Measurements from ENCODE around the gene BCAS1. TPM values are rescaled to one million over a fixed set of nuclear protein-coding genes. Genes with fewer than 3 reads are reported as not detected.

Gene BCAS1
- total RNA-seq, 1 donor = not detected

DNA sequence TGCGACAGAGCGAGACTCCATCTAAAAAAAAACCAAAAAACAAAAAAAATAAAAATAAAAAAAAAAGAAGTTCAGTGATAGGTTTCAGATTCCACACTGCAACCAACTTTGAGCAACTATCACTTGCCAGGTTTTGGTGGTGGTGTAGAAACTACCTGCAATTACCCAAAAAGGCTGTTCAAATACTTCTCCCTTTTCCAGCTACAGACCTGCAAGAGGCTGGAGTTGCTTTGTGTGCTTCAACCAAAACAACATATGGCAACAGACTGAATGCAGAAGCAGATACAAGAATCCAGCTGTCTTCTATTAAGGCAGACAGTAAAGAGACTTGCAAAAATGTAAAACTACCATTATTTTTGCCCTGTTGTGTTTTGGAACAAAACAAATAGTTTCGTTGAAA lies 9.3 kb upstream of the BCAS1 start:
- TF ChIP-seq, protein P1, sequence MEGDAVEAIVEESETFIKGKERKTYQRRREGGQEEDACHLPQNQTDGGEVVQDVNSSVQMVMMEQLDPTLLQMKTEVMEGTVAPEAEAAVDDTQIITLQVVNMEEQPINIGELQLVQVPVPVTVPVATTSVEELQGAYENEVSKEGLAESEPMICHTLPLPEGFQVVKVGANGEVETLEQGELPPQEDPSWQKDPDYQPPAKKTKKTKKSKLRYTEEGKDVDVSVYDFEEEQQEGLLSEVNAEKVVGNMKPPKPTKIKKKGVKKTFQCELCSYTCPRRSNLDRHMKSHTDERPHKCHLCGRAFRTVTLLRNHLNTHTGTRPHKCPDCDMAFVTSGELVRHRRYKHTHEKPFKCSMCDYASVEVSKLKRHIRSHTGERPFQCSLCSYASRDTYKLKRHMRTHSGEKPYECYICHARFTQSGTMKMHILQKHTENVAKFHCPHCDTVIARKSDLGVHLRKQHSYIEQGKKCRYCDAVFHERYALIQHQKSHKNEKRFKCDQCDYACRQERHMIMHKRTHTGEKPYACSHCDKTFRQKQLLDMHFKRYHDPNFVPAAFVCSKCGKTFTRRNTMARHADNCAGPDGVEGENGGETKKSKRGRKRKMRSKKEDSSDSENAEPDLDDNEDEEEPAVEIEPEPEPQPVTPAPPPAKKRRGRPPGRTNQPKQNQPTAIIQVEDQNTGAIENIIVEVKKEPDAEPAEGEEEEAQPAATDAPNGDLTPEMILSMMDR (IDR thresholded peaks at IDR 0.05; ENCODE audit: extremely low read depth, low read depth, low read length) = no peak
- H3K4me1 ChIP-seq (ENCODE audit: insufficient read depth, low read length) = no peaks in the 10 kb centered on the region
- H2AFZ ChIP-seq (ENCODE audit: low read length) = no peak overlapping the region
- H3K27ac ChIP-seq (ENCODE audit: low read depth, low read length) = no peak overlapping the region
- no peak for DNase-seq (ENCODE audit: insufficient read length, low spot score, missing footprints)
- no peaks in the 10 kb centered on the region for H3K27me3 ChIP-seq (ENCODE audit: insufficient read depth, low read length)
- H3K79me2 ChIP-seq (ENCODE audit: insufficient read depth, low read length) = no peaks in the 10 kb centered on the region
- H3K36me3 ChIP-seq (ENCODE audit: insufficient read depth, low read length) = no peaks in the 10 kb centered on the region
- no peaks in the 10 kb centered on the region for H3K9me3 ChIP-seq (ENCODE audit: low read depth, low read length)
- H3K4me2 ChIP-seq (ENCODE audit: insufficient read depth, low read length) = no peak overlapping the region
- no peak overlapping the region for H3K4me3 ChIP-seq (ENCODE audit: insufficient read depth, low read length)
- H4K20me1 ChIP-seq (ENCODE audit: insufficient read depth, low read length) = no peaks in the 10 kb centered on the region

DNA sequence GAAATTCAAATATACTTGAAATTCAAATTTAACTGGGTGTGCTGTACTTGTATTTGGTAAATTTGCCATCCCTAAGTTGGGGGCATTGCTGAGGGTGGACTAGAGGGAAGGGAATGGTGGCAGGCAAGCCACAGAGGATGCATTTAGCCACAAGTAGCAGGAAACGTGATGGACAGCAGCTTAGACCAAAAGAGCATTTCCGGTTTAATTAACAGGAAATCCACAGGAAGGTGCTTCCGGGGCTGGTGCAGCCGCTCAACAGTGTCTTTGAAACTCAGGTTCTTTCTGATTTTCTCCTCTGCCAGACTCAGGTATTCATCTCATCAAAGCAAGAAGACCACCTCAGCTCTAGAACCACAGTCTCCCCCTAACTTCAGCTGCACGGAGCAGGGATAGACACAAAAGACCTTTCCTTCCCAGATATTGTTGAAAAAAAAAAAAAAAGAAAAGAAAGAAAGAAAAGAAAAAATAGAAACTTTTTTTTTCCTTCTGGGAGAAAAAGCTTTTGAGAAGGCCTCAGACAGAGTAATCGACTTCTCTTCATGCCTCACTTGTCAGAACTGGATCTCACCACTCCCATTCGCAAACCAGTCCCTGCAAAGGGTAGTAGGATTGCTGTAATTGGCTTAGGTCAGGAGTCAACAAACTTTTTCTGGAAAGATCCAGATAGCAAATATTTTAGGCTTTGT lies 8.0 kb upstream of the BCAS1 start:
- Histone ChIP-seq H3K4me3 (ENCODE audit: insufficient read depth, low read length) (no peak overlapping the region), H3K27ac (ENCODE audit: low read depth, low read length) (no peak overlapping the region), H4K20me1 (ENCODE audit: insufficient read depth, low read length) (no peaks in the 10 kb centered on the region), H3K9me3 (ENCODE audit: low read depth, low read length) (no peaks in the 10 kb centered on the region), H3K27me3 (ENCODE audit: insufficient read depth, low read length) (peaks cover 2% of the 10 kb centered on the region), H3K4me1 (ENCODE audit: insufficient read depth, low read length) (no peaks in the 10 kb centered on the region), H3K36me3 (ENCODE audit: insufficient read depth, low read length) (no peaks in the 10 kb centered on the region), H3K79me2 (ENCODE audit: insufficient read depth, low read length) (no peaks in the 10 kb centered on the region), H2AFZ (ENCODE audit: low read length) (peak overlapping the region; percentile 47), H3K4me2 (ENCODE audit: insufficient read depth, low read length) (no peak overlapping the region)
- TF ChIP-seq, protein P1 (IDR thresholded peaks at IDR 0.05; ENCODE audit: extremely low read depth, low read depth, low read length) = no peak
- no peak for DNase-seq (ENCODE audit: insufficient read length, low spot score, missing footprints)

DNA sequence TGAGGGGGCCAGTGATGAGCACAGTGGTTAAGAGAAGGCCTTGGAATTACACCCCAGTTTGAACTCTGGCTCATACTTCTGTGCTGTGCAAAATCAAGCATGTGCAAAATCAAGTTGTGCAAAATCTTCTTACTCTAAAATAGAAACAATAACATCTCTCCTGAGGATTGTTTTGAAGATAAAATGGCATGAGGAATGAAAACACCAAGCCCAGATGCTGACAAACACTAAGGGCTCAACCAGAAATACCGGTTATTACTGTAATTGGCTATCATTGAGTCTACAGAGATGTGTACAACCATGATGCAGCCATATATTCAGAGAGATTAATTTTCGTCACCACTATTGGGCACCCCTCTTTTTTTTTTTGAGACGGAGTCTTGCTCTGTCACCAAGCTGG lies 5.9 kb upstream of the BCAS1 start:
- Histone ChIP-seq H3K4me3 (ENCODE audit: insufficient read depth, low read length) (no peak overlapping the region), H3K4me1 (ENCODE audit: insufficient read depth, low read length) (no peaks in the 10 kb centered on the region), H3K9me3 (ENCODE audit: low read depth, low read length) (no peaks in the 10 kb centered on the region), H3K27me3 (ENCODE audit: insufficient read depth, low read length) (peaks cover 2% of the 10 kb centered on the region), H2AFZ (ENCODE audit: low read length) (no peak overlapping the region), H3K79me2 (ENCODE audit: insufficient read depth, low read length) (no peaks in the 10 kb centered on the region), H4K20me1 (ENCODE audit: insufficient read depth, low read length) (no peaks in the 10 kb centered on the region), H3K36me3 (ENCODE audit: insufficient read depth, low read length) (no peaks in the 10 kb centered on the region), H3K27ac (ENCODE audit: low read depth, low read length) (no peak overlapping the region), H3K4me2 (ENCODE audit: insufficient read depth, low read length) (no peak overlapping the region)
- no peak for DNase-seq (ENCODE audit: insufficient read length, low spot score, missing footprints)
- TF ChIP-seq, protein P1 (IDR thresholded peaks at IDR 0.05; ENCODE audit: extremely low read depth, low read depth, low read length) = no peak

DNA sequence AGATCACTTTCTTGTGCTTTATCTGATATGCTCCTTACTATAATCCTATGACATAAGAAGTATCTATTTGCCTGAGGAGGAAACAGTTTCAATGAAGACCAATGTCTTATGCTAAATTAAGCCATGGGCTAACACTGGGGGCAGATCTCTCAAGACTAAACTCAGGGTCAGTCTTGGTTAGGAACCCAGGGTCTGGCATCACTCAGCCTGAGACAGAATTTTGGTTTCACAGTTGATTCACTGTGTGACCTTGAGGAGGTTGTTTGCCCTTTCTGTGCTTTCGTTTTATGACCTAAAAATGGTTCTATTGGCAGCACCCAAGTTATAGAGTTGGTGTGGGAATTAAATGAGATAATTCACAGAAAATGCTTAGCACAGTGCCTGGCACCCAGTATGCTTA lies 4.9 kb upstream of the BCAS1 start:
- H4K20me1 ChIP-seq (ENCODE audit: insufficient read depth, low read length) = no peaks in the 10 kb centered on the region
- TF ChIP-seq, protein P1 (IDR thresholded peaks at IDR 0.05; ENCODE audit: extremely low read depth, low read depth, low read length) = no peak
- H3K9me3 ChIP-seq (ENCODE audit: low read depth, low read length) = no peaks in the 10 kb centered on the region
- no peak overlapping the region for H3K4me3 ChIP-seq (ENCODE audit: insufficient read depth, low read length)
- no peak overlapping the region for H2AFZ ChIP-seq (ENCODE audit: low read length)
- H3K27ac ChIP-seq (ENCODE audit: low read depth, low read length) = no peak overlapping the region
- no peaks in the 10 kb centered on the region for H3K36me3 ChIP-seq (ENCODE audit: insufficient read depth, low read length)
- H3K27me3 ChIP-seq (ENCODE audit: insufficient read depth, low read length) = peaks cover 2% of the 10 kb centered on the region
- no peak overlapping the region for H3K4me2 ChIP-seq (ENCODE audit: insufficient read depth, low read length)
- no peak for DNase-seq (ENCODE audit: insufficient read length, low spot score, missing footprints)
- no peaks in the 10 kb centered on the region for H3K79me2 ChIP-seq (ENCODE audit: insufficient read depth, low read length)
- no peaks in the 10 kb centered on the region for H3K4me1 ChIP-seq (ENCODE audit: insufficient read depth, low read length)

Measured in osteoblast (primary cell).